GM12878 (cell line): ENCODE measurements around the gene SLC7A5. TPM values are rescaled to one million over a fixed set of nuclear protein-coding genes. Genes with fewer than 3 reads are reported as not detected.

ENCODE experiments used
- ESRRA ChIP-seq: IDR thresholded peaks from 2 replicates; pipeline ENCODE4 v1.6.1; 2012; ENCODE audit warnings: mild to moderate bottlenecking, low read length, improper control_type of control experiment
- GATAD2B ChIP-seq: fragments of 450-650 bp; conservative IDR thresholded peaks from 2 replicates; pipeline ENCODE4 v1.6.1; 2017; ENCODE audit warnings: low read depth, mild to moderate bottlenecking, moderate library complexity
- HCFC1 ChIP-seq: fragments of 150-350 bp; IDR thresholded peaks from 2 replicates; pipeline ENCODE4 v1.6.1; 2014; ENCODE audit warnings: low read length
- IRF4 ChIP-seq: IDR thresholded peaks from 2 replicates; pipeline ENCODE4 v1.6.1; 2011; ENCODE audit warnings: low read depth, low read length
- IRF5 ChIP-seq: fragments of 450-650 bp; IDR thresholded peaks from 2 replicates; pipeline ENCODE4 v1.6.1; 2017; ENCODE audit warnings: borderline replicate concordance
- KDM1A ChIP-seq: fragments of 200-600 bp; sonication (generic); IDR thresholded peaks from 2 replicates; pipeline ENCODE4 v1.6.1; 2016; ENCODE audit warnings: borderline replicate concordance
- KLF5 ChIP-seq: fragments of 450-650 bp; IDR thresholded peaks from 2 replicates; pipeline ENCODE4 v1.6.1; 2014; ENCODE audit warnings: mild to moderate bottlenecking; ENCODE audit not compliant: partially characterized antibody
- MEF2A ChIP-seq: IDR thresholded peaks from 2 replicates; pipeline ENCODE4 v1.6.1; 2011; ENCODE audit warnings: low read depth, mild to moderate bottlenecking, low read length, moderate library complexity; ENCODE audit not compliant: insufficient read depth
- MTA3 ChIP-seq: IDR thresholded peaks from 2 replicates; pipeline ENCODE4 v1.6.1; 2012; ENCODE audit warnings: low read length, inconsistent platforms, borderline replicate concordance
- NFXL1 ChIP-seq: fragments of 450-650 bp; IDR thresholded peaks from 2 replicates; pipeline ENCODE4 v1.6.1; 2017; ENCODE audit warnings: antibody characterized with exemption, mild to moderate bottlenecking, borderline replicate concordance
- NFYB ChIP-seq: IDR thresholded peaks from 2 replicates; pipeline ENCODE4 v1.6.1; 2011; ENCODE audit warnings: low read depth, mild to moderate bottlenecking, low read length, improper control_type of control experiment, moderate library complexity; ENCODE audit not compliant: insufficient read depth
- NR2F1 ChIP-seq: fragments of 450-650 bp; conservative IDR thresholded peaks from 2 replicates; pipeline ENCODE4 v1.6.1; 2017; ENCODE audit warnings: mild to moderate bottlenecking
- NRF1 ChIP-seq: conservative IDR thresholded peaks from 2 replicates; pipeline ENCODE4 v1.6.1; 2011; ENCODE audit warnings: mild to moderate bottlenecking, low read depth, low read length, improper control_type of control experiment
- RBBP5 ChIP-seq: fragments of 200-600 bp; sonication (generic); conservative IDR thresholded peaks from 2 replicates; pipeline ENCODE4 v1.6.1; 2016
- RELB ChIP-seq: fragments of 450-650 bp; IDR thresholded peaks from 2 replicates; pipeline ENCODE4 v1.6.1; 2017; ENCODE audit warnings: low read depth, mild to moderate bottlenecking, moderate library complexity
- SIX5 ChIP-seq: IDR thresholded peaks from 2 replicates; pipeline ENCODE4 v1.6.1; 2011; ENCODE audit warnings: mild to moderate bottlenecking, low read depth, low read length, moderate library complexity; ENCODE audit not compliant: severe bottlenecking
- SUPT20H ChIP-seq: IDR thresholded peaks from 2 replicates; pipeline ENCODE4 v1.6.1; 2011; ENCODE audit warnings: low read depth, mild to moderate bottlenecking, low read length, moderate library complexity, borderline replicate concordance; ENCODE audit not compliant: control insufficient read depth
- TAF1 ChIP-seq: IDR thresholded peaks from 2 replicates; pipeline ENCODE4 v1.6.1; 2011; ENCODE audit warnings: mild to moderate bottlenecking, low read depth, low read length, borderline replicate concordance
- TCF12 ChIP-seq: IDR thresholded peaks from 2 replicates; pipeline ENCODE4 v1.6.1; 2011; ENCODE audit warnings: low read depth, mild to moderate bottlenecking, low read length
- YBX1 ChIP-seq: fragments of 450-650 bp; IDR thresholded peaks from 2 replicates; pipeline ENCODE4 v1.6.1; 2016; ENCODE audit warnings: antibody characterized with exemption
- YY1 ChIP-seq: IDR thresholded peaks from 2 replicates; pipeline ENCODE4 v1.6.1; 2011; ENCODE audit warnings: low read depth, mild to moderate bottlenecking, low read length
- ZNF207 ChIP-seq: fragments of 450-650 bp; IDR thresholded peaks from 2 replicates; pipeline ENCODE4 v1.6.1; 2014; ENCODE audit warnings: antibody characterized with exemption, mild to moderate bottlenecking, borderline replicate concordance
- ZNF274 ChIP-seq: IDR thresholded peaks from one replicate; pipeline ENCODE4 v1.8.0; 2011; ENCODE audit not compliant: insufficient read length, insufficient read depth
- polyA plus RNA-seq, 11 experiments: library from polyadenylated mRNA; depleted of rRNA in 4 of 11; unstranded in 6 of 11; stranded (reverse) in 5 of 11; fragments of >200 nt; fragmentation: Nextera tagmentation in 4 of 11; fragmentation: Illumina TruSeq in 1 of 11; extraction: Ambion mirVana in 4 of 11; extraction: Trizol in 1 of 11; gene quantifications; 1 replicate in 1 of 11; 2 replicates in 10 of 11; pipeline versions ENCODE4 v1.2.1 to v1.2.3, GENCODE V29; 2011 to 2016; ENCODE audit warnings: inconsistent platforms in 2 of 11, missing spikeins in 2 of 11, low read depth in 1 of 11
- total RNA-seq, 4 experiments: library from RNA; depleted of rRNA in 3 of 4; stranded (reverse); fragments of >200 nt in 3 of 4; fragmentation: Illumina TruSeq in 1 of 4; extraction: Trizol in 1 of 4; gene quantifications; 2 replicates each; pipeline versions ENCODE4 v1.2.1 to v1.2.3, GENCODE V29; 2013 to 2021
- TF ChIP-seq, protein P1 (sequence below): IDR thresholded peaks from 2 replicates; pipeline ENCODE4 v1.6.1; 2011; ENCODE audit warnings: low read depth, low read length, improper control_type of control experiment, borderline replicate concordance
- TF ChIP-seq, protein P2 (sequence below): IDR thresholded peaks from 2 replicates; pipeline ENCODE4 v1.6.1; 2011; ENCODE audit warnings: mild to moderate bottlenecking, low read depth, low read length, moderate library complexity; ENCODE audit not compliant: insufficient replicate concordance

Gene SLC7A5
- total and polyA plus RNA-seq, 10 of the 15 experiments (the other 5 are each of a cell fraction or from before 2014, with no cell fraction given), result 2.3 to 101 (median 35.8) TPM

DNA sequence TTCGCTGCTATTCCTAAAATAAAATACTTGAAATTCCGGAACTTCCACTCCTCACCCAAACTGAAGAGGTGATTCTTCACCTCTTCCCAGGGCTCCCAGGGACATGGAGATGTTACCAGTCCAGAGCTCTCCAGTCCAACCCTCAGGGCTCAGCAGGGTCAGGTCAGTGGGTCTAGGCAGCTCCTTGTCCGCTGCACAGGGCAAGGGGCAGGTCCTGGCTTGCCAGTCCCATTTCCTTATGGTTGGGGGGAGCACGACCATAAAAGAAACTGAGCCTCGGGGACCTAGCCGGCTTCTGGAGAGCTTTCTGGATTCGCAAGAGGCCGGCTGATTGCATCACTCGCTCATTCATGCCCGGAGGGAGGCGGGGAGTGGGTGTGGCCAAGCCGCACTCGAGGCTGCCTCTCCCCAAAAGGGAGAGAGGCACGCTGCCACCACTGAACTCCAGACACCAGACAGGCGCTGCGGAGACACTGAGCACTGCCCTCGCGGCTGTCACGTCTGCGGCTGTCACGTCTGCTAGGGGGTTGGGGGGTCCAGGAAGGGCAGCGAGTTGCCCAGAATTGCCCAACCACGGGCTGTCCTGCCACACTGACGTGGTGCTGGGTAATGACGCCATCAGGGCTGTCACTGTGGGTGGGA is 15.8 kb downstream of the SLC7A5 start (continued):
- TF ChIP-seq KDM1A, result no peak
- no peak for TF ChIP-seq GATAD2B
- no peak for TF ChIP-seq SUPT20H
- TF ChIP-seq NFXL1, result no peak
- TF ChIP-seq NR2F1, result no peak
- no peak for TF ChIP-seq TAF1
- TF ChIP-seq MTA3, result no peak
- TF ChIP-seq ESRRA, result no peak
- TF ChIP-seq SIX5, result no peak
- no peak for TF ChIP-seq YY1
- TF ChIP-seq TCF12, result no peak
- TF ChIP-seq RELB, result no peak
- no peak for TF ChIP-seq YBX1
- TF ChIP-seq, protein P1, sequence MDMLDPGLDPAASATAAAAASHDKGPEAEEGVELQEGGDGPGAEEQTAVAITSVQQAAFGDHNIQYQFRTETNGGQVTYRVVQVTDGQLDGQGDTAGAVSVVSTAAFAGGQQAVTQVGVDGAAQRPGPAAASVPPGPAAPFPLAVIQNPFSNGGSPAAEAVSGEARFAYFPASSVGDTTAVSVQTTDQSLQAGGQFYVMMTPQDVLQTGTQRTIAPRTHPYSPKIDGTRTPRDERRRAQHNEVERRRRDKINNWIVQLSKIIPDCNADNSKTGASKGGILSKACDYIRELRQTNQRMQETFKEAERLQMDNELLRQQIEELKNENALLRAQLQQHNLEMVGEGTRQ, result no peak
- no peak for TF ChIP-seq KLF5
- TF ChIP-seq IRF4, result no peak
- no peak for TF ChIP-seq RBBP5
- no peak for TF ChIP-seq ZNF274
- no peak for TF ChIP-seq NRF1
- TF ChIP-seq NFYB, result no peak
- no peak for TF ChIP-seq ZNF207
- TF ChIP-seq HCFC1, result no peak
- TF ChIP-seq, protein P2, sequence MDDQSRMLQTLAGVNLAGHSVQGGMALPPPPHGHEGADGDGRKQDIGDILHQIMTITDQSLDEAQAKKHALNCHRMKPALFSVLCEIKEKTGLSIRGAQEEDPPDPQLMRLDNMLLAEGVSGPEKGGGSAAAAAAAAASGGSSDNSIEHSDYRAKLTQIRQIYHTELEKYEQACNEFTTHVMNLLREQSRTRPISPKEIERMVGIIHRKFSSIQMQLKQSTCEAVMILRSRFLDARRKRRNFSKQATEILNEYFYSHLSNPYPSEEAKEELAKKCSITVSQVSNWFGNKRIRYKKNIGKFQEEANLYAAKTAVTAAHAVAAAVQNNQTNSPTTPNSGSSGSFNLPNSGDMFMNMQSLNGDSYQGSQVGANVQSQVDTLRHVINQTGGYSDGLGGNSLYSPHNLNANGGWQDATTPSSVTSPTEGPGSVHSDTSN, result no peak
- no peak for TF ChIP-seq IRF5
- TF ChIP-seq MEF2A, result no peak
